GM23338 (cell line): ENCODE results near the gene COL4A2. TPM values are rescaled to one million over a fixed set of nuclear protein-coding genes. Genes with fewer than 3 reads are reported as not detected.
A peak's percentile ranks its signal among the peaks of the same experiment; 100 is the strongest.

ENCODE experiments used
- ATAC-seq: fragments of 200-7000 bp; cut with Tn5 transposase; 3 replicates; pipeline ENCODE4 v1.9.1; 2020
- DNase-seq: peaks from one replicate; pipeline ENCODE4 v3.0.0-alpha.2; 2015; ENCODE audit warnings: low spot score
- H2AFZ ChIP-seq: fragments of 200-600 bp; sonication (generic); 2 replicates; pipeline ENCODE4 v1.8.0; 2016; ENCODE audit warnings: antibody characterized with exemption, mild to moderate bottlenecking, moderate library complexity
- H3F3A ChIP-seq: fragments of 200-600 bp; sonication (generic); replicated peaks from 2 replicates; pipeline ENCODE4 v1.8.0; 2017; ENCODE audit warnings: antibody characterized with exemption, mixed run types, low read depth
- H3K27ac ChIP-seq: fragments of 200-600 bp; sonication (generic); 2 replicates; pipeline ENCODE4 v1.6.1; 2016; ENCODE audit warnings: low read depth
- H3K27me3 ChIP-seq: fragments of 200-600 bp; sonication (generic); 2 replicates; pipeline ENCODE4 v1.8.0; 2016; ENCODE audit warnings: mild to moderate bottlenecking, mixed run types, moderate library complexity; ENCODE audit not compliant: insufficient read depth
- H3K36me3 ChIP-seq: fragments of 200-600 bp; sonication (generic); 2 replicates; pipeline ENCODE4 v1.8.0; 2016; ENCODE audit warnings: mild to moderate bottlenecking; ENCODE audit not compliant: insufficient read depth
- H3K4me1 ChIP-seq: fragments of 200-600 bp; sonication (generic); 2 replicates; pipeline ENCODE4 v1.8.0; 2016; ENCODE audit warnings: mild to moderate bottlenecking, moderate library complexity; ENCODE audit not compliant: insufficient read depth
- H3K4me2 ChIP-seq: fragments of 200-600 bp; sonication (generic); 2 replicates; pipeline ENCODE4 v1.7.1; 2017; ENCODE audit warnings: mixed run types
- H3K4me3 ChIP-seq: fragments of 200-600 bp; sonication (generic); 2 replicates; pipeline ENCODE4 v1.6.1; 2016; ENCODE audit warnings: mixed run types
- H3K79me2 ChIP-seq: fragments of 200-600 bp; sonication (generic); replicated peaks from 2 replicates; pipeline ENCODE4 v1.8.0; 2017; ENCODE audit warnings: mild to moderate bottlenecking; ENCODE audit not compliant: insufficient read depth
- H3K9me2 ChIP-seq: fragments of 200-600 bp; sonication (generic); 2 replicates; pipeline ENCODE4 v1.8.0; 2017; ENCODE audit not compliant: insufficient read depth
- H4K20me1 ChIP-seq: fragments of 200-600 bp; sonication (generic); replicated peaks from 2 replicates; pipeline ENCODE4 v1.8.0; 2017; ENCODE audit warnings: mild to moderate bottlenecking; ENCODE audit not compliant: insufficient read depth
- H3K27ac Mint-ChIP-seq: 2 replicates; pipeline ENCODE4 v1.8.0; 2020; ENCODE audit warnings: inconsistent platforms, mild to moderate bottlenecking, moderate library complexity, mixed read lengths
- H3K27me3 Mint-ChIP-seq: 3 replicates; pipeline ENCODE4 v1.8.0; 2022; ENCODE audit warnings: low read depth, mild to moderate bottlenecking, moderate library complexity, mixed read lengths, inconsistent platforms; ENCODE audit not compliant: insufficient read depth, poor library complexity
- H3K36me3 Mint-ChIP-seq: 3 replicates; pipeline ENCODE4 v1.8.0; 2021; ENCODE audit warnings: low read depth, mild to moderate bottlenecking, inconsistent platforms, moderate library complexity, mixed read lengths
- H3K4me1 Mint-ChIP-seq: 3 replicates; pipeline ENCODE4 v1.8.0; 2020; ENCODE audit warnings: mild to moderate bottlenecking, inconsistent platforms, mixed read lengths
- H3K4me3 Mint-ChIP-seq: 3 replicates; pipeline ENCODE4 v1.8.0; 2021; ENCODE audit warnings: moderate library complexity, mild to moderate bottlenecking, inconsistent platforms, mixed read lengths
- H3K9me3 Mint-ChIP-seq: 3 replicates; pipeline ENCODE4 v1.8.0; 2020; ENCODE audit warnings: moderate library complexity, mild to moderate bottlenecking, inconsistent platforms, mixed read lengths
- EZH2 ChIP-seq: fragments of 200-600 bp; sonication (generic); IDR thresholded peaks from one replicate; pipeline ENCODE4 v1.8.0; 2017; ENCODE audit warnings: antibody characterized with exemption, mild to moderate bottlenecking, low read depth; ENCODE audit not compliant: unreplicated experiment
- EZH2phosphoT487 ChIP-seq: fragments of 200-600 bp; sonication (generic); IDR thresholded peaks from one replicate; pipeline ENCODE4 v1.8.1; 2018; ENCODE audit warnings: antibody characterized with exemption; ENCODE audit not compliant: unreplicated experiment
- JUNB ChIP-seq: IDR thresholded peaks from one replicate; pipeline ENCODE4 v1.6.1; 2016; ENCODE audit warnings: antibody characterized with exemption; ENCODE audit not compliant: unreplicated experiment
- REST ChIP-seq: IDR thresholded peaks from one replicate; pipeline ENCODE4 v1.6.1; 2018; ENCODE audit warnings: antibody characterized with exemption; ENCODE audit not compliant: unreplicated experiment
- STAT1 ChIP-seq: IDR thresholded peaks from one replicate; pipeline ENCODE4 v1.6.1; 2016; ENCODE audit warnings: antibody characterized with exemption; ENCODE audit not compliant: unreplicated experiment
- ZNF462 ChIP-seq: fragments of 250-450 bp; sonication (Bioruptor Pico); IDR thresholded peaks from 2 replicates; pipeline ENCODE4 v1.5.0; 2020; ENCODE audit warnings: mild to moderate bottlenecking, moderate library complexity
- polyA plus RNA-seq: library from polyadenylated mRNA; unstranded; fragments of >200 nt; fragmentation: Nextera tagmentation; extraction: Ambion mirVana; gene quantifications from 2 replicates; pipeline ENCODE4 v1.2.1, GENCODE V29; 2016
- total RNA-seq: library from RNA; depleted of rRNA; stranded (reverse); fragments of >200 nt; shearing (Covaris generic); gene quantifications from 2 replicates; pipeline ENCODE4 v1.2.3, GENCODE V29; 2014

Gene COL4A2
- total and polyA plus RNA-seq, 2 experiments from 2014 or later: 37.4 to 131 TPM

- peaks cover 24% of the 10 kb centered on the region for H3K27me3 Mint-ChIP-seq
- DNase-seq (no peak), ATAC-seq (no peak)
- Histone ChIP-seq H3K4me1 (peaks cover 23% of the 10 kb centered on the region), H3K36me3 (peaks cover 6% of the 10 kb centered on the region; the same call in 1 of the 2 replicates), H3K4me3 (peak overlapping the region; percentile 98; the same call in 1 of the 2 replicates), H3K27me3 (peaks cover 30% of the 10 kb centered on the region), H4K20me1 (peaks cover 5% of the 10 kb centered on the region), H3K9me2 (no peaks in the 10 kb centered on the region), H2AFZ (no peak overlapping the region), H3F3A (no peaks in the 10 kb centered on the region), H3K4me2 (peak overlapping the region; percentile 95; the same call in 1 of the 2 replicates), H3K27ac (no peak overlapping the region), H3K79me2 (peaks cover 50% of the 10 kb centered on the region)
- TF ChIP-seq ZNF462 (CRISPR knock-in tag) (no peak), EZH2 (no peak), REST (no peak), JUNB (no peak), STAT1 (no peak), EZH2phosphoT487 (no peak)
- no peak overlapping the region; the same call in 2 of the 3 replicates for H3K4me3 Mint-ChIP-seq
- H3K27ac Mint-ChIP-seq: no peak overlapping the region
- H3K36me3 Mint-ChIP-seq: peaks cover 2% of the 10 kb centered on the region; the same call in 1 of the 3 replicates
- H3K9me3 Mint-ChIP-seq: peaks cover 3% of the 10 kb centered on the region; the same call in 1 of the 3 replicates
- H3K4me1 Mint-ChIP-seq: peaks cover 33% of the 10 kb centered on the region
Observed at GRCh38 chr13:110309661-110310524, 2.8 kb downstream of the COL4A2 start.
